ENCODE data around the gene ZC3H6.
"Not testable (repeated sequence)": the region's sequence is repeated elsewhere in the genome, so short reads cannot be mapped to it uniquely, and the experiment has no call there.

Gene ZC3H6

DNA sequence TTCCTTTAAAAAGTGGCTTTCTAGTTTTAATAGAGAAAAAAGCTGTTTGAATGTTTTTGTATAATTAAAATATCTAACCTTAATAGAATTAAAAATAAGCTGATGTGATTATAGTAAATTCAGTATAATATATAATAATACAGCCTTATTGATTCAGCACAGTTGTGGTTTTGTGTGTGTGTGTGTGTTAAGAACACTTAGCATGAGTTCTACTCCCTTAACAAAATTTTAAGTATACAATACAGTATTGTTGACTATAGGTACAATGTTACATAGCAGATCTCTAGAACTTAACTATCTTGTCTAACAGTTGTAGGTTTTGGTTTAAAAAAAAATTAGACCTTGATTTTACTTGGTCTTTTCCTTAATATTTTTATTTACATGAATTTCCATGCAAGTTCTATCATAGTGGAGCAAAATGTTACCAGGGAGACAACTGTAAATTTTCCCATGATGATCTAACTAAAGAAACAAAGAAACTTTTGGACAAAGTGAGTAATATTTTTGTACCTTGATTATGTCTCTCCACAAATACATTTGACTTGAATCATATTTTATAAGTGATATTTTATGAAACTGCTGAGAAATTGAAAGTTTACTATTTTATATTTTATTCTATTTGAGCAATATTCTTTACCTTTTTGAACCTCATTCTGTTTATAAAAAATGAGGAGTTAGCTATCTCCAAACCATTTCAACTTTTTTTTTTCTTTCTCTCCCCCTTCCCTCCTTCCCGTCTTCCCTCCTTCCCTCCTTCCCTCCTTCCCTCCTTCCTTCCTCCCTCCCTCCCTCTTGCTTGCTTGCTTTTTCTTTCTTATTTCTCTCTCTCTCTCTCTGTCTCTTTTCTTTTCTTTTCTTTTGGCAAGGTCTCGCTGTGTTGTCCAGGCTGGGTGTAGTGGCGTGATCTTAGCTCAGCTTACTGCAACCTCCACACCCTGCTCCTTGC is 46.3 kb downstream of the ZC3H6 start:
- DNase-seq (ENCODE audit: low read depth): no peak

DNA sequence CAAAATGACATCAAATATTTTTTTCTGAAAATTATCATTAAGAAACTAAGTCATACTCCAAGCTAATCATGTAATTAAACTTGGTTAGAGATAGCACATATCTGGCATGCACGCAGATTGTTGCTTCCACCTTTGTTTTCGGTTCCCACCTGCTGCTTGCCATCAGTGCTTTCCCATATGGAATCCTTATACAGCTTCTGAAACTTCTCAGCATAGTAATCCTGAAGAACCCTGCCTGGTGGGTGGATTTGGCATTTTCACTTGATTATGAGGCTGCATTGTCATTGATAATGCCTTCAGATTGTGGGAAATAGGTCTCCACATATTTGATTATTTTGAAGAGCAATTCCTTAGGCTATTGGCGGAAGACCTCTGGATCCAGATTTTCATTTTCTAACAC is 47.5 kb downstream of the ZC3H6 start:
- no peak for DNase-seq (ENCODE audit: low read depth)

GRCh38 chr2:112332123-112332696 is 56.8 kb downstream of the ZC3H6 start:
- no peak for DNase-seq (ENCODE audit: low read depth)

- no peak for DNase-seq (ENCODE audit: low read depth)
Observed at GRCh38 chr2:112335600-112335999, 60.2 kb downstream of the ZC3H6 start.

DNA sequence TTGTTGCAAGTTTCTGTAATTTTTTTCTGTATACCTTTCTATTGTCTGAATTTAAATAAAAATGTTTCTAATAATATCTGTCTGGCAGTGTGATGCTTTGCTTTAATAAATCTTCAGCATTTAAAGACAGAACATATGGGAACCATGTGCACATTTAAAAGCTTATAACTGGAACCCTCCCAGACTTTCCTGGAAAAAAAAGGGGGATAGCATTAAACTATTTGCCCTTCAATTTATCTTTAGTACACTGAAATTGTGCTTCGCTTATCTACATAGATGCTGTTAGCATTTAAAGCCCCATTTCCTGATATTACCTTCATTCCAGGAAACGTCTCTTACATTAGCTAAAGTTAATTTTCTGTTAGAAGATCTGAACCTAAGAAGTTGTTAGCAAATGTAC is 64.6 kb downstream of the ZC3H6 start:
- DNase-seq (ENCODE audit: low read depth): no peak

GRCh38 chr2:112340475-112341267 is 65.3 kb downstream of the ZC3H6 start:
- no peak for DNase-seq (ENCODE audit: low read depth)

- DNase-seq (ENCODE audit: low read depth): no peak
Observed at GRCh38 chr2:112342067-112342550, 66.7 kb downstream of the ZC3H6 start.

GRCh38 chr2:112343827-112344585 is 68.6 kb downstream of the ZC3H6 start:
- DNase-seq (ENCODE audit: low read depth): no peak

- DNase-seq (ENCODE audit: low read depth): no peak
Observed at GRCh38 chr2:112345030-112346027, 69.9 kb downstream of the ZC3H6 start.

DNA sequence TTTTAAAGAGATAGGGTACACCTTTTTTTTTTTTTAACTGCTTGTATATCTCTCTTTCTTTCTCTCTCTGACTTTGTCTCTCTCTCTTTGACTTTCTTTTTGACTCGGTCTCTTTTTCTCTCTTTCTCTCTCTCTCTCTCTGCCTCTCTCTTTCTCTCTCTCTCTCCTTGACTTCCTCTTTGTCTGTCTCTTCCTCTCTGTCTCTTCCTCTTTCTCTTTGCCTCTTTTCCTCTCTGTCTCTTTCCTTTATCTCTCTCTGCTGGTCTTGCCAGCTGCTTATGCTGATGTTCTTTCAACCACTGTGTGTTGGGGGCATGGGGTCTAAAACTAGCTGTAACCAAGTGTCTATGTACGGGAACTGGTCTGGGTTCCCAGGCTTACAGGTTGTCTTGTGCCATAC is 76.9 kb downstream of the ZC3H6 start:
- DNase-seq (ENCODE audit: low read depth): not testable (repeated sequence)

DNA sequence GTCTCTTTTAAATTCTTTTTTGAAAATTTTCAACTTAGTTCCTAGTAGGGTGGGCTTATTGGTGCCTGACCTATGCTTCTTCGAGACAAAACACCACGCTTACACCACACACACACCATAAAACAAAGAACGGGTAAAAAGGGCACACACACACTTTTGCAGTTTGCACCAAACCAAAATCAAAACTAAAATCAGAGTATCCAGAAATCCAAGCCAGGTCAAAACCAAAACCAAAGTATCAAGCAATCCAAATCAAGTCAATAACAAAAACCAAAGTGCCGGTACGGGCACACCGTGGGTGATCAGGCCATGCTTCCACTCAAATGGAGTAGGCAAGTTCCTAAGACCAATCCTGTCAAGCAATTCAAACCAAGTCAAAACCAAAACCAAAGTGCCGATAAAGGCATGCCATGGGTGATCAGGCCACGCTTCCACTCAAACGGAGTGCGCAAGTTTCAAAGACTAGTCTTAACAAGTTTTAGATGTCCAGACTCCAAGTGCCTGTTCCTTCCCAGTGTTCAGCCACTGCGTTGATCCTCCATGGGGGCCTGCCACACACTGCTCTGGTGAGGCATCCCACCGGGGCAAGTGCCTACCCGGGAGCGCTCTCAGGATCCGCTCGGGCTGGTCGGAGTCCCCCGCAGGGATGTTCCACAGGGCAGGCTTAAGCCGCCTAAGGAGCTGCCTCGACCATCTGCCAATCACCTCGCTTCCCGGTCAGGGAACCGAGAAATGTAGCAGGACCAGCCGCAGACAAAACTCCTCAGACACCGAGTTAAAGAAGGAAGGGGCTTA is 77.6 kb downstream of the ZC3H6 start:
- DNase-seq (ENCODE audit: low read depth): not testable (repeated sequence)

DNA sequence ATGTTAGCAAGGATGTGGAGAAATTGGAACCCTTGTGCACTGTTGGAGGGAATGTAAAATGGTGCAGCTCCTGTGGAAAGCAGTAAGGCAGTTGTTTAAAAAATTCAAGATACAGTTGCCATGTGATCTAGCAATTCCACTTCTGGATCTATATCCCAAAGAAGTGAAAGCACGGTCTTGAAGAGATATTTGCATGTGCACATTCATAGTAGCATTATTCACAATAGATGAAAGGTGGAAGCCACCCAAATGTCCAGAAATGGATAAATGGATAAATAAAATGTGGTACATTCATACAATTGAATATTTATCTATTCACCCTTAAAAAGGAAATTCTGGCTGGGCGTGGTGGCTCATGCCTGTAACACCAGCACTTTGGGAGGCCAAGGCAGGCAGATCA is 78.9 kb downstream of the ZC3H6 start:
- not testable (repeated sequence) for DNase-seq (ENCODE audit: low read depth)

- not testable (repeated sequence) for DNase-seq (ENCODE audit: low read depth)
Observed at GRCh38 chr2:112360055-112360454, 84.7 kb downstream of the ZC3H6 start.

Measured in stimulated activated CD4-positive, alpha-beta T cell treated with anti-CD3 and anti-CD28 coated beads, Interleukin-2, amount 100 ng/mL, for 4 hours (primary cell).